ENCODE results near the gene BRD9.

GRCh38 chr5:881551-881935, 11.1 kb downstream of the BRD9 start:
- TF ChIP-seq CTCF (IDR thresholded peaks at IDR 0.05; ENCODE audit: low read length) = no peak
- no peak for TF ChIP-seq EZH2 (IDR thresholded peaks at IDR 0.05; ENCODE audit: borderline replicate concordance, low read length)
